GM18861 (cell line): ENCODE data around the gene RPUSD1.

ENCODE experiments used
- ATAC-seq: cut with Tn5 transposase; IDR thresholded peaks from one replicate; pipeline ENCODE4 v1.9.1; 2021; ENCODE audit not compliant: unreplicated experiment

The RPUSD1 gene

DNA sequence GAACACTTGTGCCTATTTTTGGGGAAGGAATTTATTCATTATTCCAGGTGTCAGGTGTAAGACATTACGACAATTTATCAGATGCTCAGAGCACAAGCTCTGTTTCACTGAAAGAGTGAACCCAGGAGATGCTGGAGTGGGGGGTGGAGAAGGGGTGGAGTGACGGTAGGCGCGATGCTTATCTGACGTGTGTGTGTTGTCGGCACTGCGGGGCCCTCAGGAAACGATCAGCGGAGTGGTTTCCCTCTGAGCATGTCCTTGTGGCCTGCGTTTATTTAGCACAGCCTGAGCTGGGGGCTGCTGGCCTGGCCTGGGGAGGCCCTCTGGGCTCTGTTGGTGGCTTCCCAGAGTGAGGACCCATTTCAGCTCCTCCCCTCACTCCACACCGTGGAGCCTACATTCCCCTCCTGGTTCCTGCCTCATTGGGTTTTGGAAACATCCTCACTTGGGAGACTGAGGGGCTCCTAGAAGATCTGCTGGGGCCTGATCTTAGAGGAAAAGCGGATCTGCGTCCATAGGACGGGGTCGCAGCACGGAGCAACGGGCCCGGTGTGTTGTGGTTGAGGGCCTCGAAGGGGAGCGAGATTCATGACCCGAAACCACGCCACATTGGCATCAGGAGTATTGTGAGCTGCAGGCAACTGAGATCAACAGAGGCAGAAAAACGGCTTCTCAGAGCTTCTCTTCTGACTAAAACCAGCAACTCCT is 31.3 kb upstream of the RPUSD1 start:
- ATAC-seq, result no peak

DNA sequence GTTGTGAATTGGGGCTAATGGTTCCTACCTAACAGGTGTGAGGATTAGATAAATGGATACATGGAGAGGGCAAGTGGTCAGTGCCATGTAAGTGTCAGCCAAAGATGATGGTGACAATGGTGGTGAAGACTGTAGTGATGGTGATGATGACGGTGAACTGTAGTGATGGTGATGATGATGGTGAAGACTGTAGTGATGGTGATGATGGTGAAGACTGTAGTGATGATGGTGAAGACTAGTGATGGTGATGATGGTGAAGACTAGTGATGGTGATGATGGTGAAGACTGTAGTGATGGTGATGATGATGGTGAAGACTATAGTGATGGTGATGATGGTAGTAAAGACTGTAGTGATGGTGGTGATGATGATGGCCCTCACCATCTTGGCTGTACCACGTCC is 30.4 kb upstream of the RPUSD1 start:
- no peak for ATAC-seq

DNA sequence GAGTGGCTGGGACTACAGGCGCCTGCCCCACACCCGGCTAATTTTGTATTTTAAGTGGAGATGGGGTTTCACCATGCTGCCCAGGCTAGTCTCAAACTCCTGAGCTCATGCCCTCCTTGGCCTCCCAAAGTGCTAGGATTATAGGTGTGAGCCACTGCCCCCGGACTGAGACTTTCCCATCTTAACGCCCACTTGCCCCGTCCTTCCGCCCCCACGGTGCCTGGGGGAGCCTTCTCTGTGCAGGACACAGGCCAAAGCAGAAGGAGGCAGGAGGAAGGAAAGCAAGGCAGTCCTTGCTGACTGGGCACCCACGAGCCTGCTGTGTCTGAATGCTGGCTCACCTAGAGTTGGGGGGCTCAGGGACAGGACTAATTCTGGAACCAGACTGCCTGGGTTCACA is 30.0 kb upstream of the RPUSD1 start:
- no peak for ATAC-seq

DNA sequence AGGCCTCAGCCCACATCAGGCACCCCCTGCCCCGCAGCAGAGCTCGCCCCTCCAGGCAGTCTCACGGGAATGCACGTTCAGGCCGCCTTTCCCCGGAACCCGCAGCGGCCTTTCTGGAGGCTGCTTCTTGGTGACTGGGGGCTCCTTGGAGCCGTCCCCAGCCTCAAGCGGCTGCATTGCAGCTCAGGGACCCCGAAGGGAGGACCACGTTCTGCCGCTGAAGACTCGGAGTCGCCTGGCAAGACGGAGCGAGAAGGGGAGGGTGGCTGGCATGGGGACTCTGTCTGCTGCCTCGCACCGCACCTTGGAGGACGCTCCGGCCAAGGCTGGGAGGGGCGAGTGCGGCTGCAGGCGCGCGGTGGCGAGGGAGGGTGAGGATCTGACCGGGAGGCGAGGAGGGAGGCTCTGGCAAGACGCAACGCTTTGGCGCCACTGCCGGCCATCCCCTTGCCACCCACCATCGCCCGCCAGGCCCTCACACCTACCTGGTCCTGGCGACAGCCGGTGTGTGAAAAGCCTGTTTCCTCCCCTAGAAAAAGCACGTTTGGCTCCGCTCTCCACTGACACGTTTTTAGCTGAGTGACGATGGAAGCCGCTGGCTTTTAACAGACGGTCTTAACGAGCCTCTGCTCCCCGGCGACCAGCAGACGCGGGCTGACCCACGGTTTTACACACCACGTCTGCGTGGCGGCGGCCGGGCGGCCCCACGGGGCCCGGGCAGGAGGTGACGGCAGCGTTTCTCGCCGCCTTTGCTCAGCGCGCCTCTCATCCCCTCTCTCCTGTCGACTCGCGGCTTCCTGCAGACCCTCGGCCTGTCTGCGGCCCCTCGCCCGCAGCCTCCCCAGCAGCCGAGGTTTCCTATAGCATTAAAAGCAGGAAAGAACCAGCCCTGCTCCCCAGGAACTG is 29.1 kb upstream of the RPUSD1 start:
- ATAC-seq, result no peak

DNA sequence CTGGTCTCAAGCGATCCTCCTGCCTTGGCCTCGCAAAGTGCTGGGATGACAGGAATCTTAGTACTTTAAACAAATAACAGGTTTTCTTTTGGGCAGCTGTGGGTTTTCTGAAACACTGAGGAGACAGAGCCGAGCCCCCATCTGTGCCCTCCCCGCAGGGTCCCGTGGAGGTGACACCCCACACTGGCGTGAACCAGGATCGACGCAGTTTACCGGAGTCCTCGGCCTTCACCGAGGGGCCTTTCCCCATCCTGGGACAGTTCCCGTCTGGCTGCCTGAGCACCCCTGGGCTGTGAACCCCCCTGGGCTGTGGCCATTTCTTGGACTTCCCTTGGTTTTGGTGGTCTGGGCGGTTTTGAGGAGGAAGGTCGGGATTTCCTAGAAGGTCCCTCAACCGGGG is 27.7 kb upstream of the RPUSD1 start:
- no peak for ATAC-seq

DNA sequence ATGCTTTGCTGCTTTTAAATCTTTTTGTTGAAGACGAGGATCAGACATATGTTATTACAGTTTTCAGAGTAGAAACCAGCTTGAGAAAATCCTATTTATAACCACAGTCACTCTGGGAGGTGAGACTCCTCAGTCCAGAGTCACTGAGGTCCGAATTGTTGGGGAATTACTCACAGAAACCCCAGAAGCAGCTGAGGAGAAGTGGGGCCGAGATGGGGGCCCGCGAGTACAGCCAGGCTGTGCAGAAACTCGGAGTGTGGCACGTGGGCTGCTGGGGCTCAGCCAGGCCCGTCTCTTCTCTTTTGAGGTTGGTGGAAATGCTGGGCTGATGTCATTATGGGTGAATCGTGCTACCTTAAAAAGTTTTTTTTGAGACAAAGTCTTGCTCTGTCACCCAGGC is 26.8 kb upstream of the RPUSD1 start:
- no peak for ATAC-seq

DNA sequence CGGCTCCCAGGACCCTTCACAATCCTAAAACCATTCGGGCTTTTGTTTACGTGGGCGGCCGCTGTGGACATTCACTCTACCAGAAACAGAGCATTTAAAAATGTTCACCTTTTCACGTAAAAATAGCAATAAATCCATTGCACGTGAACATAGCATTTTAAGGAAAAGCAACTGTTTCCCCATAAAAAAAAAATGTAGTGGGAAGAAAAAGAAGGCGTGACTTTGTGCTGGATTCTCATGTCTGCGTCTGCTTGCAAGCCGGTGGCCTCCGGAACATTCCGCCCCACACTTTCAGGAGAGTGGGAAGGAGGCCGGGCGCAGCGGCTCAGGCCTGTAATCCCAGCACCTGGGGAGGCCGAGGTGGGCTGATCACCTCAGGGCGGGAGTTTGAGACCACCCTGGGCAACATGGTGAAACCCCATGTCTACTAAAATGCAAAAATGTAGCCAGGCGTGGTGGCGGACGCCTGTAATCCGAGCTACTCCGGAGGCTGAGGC is 25.8 kb upstream of the RPUSD1 start:
- ATAC-seq, result no peak

DNA sequence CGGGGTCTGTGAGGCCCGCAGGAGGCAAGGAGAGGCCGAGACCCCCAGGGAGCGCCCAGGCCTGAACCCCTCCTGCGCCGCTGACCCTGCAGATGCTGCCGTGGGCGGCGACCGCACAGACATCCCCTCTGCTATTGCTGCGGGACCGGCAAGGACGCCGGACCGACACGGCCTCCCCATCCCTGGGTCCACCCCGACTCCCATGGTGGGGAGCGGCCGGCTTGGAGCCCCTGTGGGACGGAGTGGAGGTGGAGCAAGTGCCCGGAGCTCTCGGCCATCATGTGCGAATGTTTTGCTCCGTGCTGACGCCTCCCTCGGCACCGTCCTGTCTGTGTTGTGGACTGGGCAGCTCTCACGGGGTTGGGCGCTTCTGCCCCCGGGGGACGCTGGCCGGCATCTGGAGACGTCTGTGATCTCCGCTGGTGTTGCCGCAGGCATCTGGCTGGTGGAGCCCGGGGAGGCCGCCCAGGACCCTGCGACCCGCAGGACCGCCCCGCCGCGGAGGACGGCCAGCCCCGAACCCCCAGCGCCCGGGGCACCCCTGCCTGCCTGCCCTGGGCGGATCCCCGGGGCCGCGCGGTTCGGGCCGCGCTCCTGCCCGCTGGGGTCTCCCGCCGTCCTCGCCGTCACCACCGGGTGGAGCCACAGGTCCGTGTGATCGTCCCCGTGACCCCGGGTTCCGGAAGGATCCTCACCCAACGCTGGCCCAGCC is 25.2 kb upstream of the RPUSD1 start:
- ATAC-seq, result no peak

DNA sequence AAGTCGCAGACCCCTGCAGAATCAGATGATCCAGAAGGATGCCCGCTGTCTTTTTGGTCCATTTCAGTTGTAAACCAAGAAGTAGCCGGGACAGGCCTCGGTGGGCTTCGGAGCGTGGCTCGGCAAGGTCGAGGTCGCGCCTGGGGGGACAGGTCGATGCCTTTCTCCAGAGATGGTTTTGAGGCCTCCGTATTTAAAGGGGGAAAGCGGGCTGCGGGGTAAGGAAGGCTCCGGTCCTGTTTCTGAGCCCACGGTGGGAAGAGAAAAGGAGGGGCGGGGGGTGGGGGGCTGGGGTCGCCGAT is 19.9 kb upstream of the RPUSD1 start:
- ATAC-seq, result no peak

DNA sequence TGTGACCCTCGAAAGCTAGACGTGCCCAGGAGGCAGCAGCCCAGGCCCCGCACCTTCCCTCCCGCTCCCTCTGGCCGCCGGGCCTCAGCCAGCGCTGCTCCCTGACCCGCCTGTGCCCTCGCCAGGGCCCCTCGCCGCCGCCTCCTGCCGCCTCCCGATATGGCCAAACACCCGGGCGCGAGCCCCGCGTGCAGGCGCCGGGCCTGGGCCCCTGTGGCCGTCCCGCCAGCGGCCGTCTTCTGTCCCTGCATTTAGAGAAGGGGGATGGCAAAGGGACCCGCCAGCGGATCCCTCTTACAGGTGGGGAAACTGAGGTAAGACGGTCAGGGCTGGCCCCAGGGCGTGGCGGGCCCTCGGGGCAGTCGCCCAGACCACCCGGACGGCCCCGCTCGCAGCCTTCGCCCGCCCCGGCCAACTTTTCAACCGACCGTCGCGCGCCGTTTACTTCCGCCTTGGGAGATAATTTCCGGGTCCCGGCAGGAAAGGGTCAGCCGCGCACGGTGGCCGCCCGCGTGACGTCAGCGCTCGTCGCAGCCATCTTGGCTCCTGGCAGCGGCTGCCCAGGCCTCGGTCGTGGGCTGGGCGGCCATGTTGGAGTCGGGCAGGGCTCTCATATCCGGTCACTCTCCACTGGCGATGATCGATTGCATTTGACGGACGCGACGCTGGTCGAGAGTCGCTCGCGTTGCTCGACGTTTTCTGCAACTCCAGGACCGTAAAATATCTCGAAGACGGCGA is 19.3 kb upstream of the RPUSD1 start:
- ATAC-seq, result peak; percentile 84

DNA sequence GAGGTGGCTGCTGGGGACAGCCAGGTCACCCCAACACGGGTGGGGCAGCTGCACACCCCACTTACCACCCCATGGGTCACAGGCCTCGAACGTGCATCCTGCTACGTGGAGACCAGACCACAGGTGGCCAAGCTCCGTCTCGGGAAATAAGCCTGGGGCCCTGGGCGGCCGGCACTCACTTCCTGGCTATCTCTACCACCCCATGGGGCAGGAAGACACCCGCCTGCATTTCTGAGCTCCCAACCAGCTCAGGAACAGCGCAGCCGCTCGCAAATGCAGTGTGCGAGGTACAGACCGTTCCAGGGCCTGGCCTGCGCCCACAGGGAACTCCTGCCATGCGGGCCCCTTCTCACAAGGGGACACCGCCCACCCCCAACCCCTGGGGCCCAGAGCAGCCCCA is 17.3 kb upstream of the RPUSD1 start:
- no peak for ATAC-seq

DNA sequence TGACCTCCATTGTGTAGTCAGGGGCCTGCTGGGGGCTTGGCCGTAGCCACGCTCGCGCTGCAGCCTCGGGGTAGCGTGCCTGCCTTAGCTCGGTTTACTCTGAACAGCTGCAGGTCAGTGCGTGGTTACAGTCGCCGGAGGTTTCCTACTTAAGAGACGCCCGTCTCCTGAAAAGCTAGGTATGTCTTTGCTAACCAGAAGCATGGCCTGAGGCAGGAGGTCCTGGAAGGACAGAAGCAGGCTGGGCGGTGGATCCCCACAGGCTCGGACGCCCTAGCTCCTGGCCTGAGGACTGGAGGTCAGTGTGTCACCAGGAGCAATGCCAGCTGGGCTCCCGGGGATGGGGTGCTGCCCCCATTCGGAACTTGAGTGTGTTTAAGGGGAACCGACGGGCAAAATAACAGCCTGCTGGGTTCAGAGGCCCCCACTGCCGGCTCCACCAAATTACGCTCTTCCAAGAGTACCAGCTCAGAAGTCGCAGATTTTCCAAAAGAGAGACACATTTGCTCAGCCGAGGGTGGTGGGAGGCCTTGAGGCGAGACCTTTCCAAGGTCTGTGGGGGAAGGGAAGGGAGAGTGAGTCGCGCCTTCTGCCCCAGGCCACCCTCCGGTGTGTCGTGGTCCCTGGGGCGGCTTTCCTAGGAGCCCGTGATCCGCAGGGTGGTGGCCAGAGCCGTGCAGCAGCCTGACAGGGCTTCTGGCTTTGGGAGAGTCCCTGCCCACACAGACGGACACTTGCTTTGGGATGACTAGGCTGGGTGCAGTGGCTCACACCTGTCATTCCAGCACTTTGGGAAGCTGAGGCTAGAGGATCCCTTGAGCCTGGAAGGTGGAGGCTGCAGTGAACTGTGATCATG is 16.2 kb upstream of the RPUSD1 start:
- ATAC-seq, result no peak

DNA sequence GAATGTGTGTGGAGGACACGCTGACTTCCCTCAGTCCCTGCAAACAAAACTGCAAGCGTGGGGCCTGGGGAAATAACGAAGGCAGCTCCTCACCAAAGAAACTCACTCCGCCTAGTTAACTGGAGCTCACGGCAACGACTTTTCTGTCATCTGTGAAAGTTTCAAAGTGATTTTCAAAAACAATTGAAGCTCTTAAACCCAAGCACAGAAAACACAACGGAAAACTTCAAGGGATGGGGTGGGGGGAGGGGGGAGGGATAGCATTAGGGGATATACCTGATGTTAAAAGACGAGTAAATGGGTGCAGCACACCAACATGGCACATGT is 15.5 kb upstream of the RPUSD1 start:
- ATAC-seq, result no peak

DNA sequence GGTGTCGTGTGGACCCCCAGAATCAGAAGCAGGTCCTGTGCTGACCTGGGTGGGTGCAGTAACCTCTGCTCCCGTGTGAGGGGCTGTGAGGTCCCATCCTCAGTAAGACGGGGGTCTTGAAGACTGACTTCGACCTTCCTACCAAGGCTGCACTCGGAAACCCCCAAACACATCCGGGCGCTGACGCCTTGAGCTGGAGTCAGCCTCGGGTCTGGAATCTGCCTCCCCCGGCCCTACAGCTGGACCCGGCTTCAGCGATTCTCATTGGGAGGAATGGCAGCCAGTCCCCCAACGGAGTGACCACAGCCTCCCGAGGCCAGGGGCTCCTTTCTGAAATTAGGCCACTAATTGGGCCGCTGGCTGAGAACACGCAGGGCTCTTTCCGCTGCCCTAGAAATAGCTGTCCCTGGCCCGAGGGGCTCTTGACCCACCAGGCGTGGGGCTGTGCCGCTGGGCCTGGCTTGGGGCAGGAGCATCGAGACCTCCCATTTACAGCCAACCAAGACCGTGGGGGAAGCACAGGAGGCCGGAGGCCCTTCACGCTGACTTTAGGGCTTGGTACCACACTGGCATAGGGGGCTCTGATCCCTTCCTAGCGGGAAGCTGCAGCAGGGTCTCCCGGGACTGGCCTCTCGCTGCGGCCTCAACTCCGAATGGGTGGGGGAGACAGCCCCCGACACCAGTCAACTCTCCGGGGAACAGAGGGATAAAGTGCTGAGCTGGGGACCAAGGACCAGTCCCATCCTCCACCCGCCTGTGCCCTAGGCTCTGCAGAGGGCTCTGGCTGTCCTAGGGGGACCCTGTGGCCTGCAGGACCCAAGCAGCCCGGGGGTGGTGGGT is 15.0 kb upstream of the RPUSD1 start:
- no peak for ATAC-seq

DNA sequence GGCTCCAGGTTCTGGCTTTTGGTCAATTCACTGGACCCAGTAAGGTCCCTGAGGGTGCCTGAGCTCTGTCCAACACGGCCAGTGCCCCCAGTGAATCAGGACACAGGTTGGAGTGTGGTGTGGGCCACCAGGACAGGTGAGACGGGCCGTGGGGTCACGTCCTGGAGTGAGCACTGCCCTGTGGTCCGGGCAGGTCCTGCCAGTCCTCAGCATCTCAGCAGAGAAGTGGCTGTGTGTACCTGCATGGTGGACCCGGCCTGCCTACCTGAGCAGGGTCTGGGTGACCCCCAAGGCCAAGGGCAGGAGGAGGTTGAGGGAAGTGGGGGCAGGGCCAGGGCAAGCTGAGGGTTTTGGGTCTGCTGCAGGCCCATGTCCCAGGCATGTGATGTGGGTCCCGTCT is 14.3 kb upstream of the RPUSD1 start:
- no peak for ATAC-seq

DNA sequence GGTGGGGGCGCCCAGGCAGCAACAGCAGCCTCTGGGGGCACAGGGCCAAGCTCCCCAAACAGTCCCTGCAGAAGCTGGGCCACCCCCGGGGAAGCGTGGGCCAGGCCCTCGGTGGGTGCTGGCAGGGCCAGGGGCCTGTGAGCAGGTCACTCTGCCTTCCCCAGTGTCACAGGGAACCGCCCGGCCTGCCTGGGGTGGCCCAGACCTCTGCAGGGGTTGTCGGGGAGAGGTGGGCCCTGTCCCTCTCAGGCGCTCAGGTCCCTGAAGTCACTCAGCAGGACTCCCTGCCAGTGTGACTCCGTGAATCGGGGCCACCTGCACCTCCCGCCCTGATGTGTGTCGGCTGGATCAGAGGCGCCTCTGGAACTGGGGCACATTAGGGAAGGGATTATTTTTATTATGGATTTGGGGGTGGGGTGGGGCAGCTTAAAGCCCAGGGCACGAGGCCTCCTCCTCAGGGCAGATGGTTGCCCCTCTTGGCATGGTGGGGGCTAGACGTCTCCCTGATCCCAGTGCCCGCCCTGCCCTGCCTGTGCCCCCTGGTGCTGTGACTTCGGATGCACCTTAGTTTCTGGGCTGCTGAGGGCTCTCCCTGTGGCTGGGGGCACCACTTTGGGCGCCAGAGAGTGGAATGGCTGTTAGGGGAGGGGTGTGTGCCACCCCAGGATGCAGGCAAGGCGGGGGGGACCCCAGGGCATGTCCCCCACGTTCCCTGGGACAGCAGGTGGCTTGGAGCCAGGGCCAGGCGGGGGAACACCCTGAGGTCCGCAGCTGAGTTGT is 13.6 kb upstream of the RPUSD1 start:
- ATAC-seq, result no peak

DNA sequence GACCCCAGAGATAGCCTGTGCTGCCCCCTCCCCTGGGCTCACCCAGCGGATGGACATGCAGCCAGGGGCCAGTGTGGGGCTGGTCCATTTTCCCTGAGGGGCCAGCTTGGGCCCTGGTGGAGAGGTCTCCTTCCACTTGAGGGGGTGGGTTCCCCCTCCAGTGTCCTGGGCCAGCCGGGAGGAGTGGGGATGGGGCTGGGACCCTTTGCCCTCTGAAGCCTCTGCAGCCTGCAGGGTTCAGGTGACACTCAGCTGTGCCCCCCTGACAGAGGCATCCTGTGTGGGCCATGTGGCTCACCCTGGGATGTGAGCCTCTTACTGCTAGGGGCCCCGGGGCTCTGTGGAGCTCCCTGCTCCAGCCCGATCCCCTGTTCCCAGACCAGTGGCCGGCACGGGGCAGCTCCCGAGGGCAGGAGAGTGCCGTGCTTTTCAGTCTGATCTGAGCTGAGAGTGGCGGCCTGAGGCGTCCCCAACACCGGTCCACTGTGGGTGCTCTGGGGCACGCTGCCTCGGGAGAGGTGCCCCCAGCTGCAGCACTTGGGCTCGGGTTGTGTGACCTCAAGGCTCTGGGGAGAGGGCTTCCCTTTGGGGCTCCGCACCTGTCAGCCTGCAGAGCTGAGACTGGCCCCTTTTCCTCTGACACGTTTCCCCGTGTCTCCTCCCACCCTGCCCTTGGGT is 12.8 kb upstream of the RPUSD1 start:
- no peak for ATAC-seq
